ENCODE data around the gene FAM47E. TPM values are rescaled to one million over a fixed set of nuclear protein-coding genes. Genes with fewer than 3 reads are reported as not detected.

FAM47E gene
- total RNA-seq, 2 experiments from 2014 or later, result 0.34 to 0.74 TPM

- H3K4me1 ChIP-seq (ENCODE audit: insufficient read depth, low read length), result peaks cover 5% of the 10 kb centered on the region
- CTCF ChIA-PET, result no interaction called here
- no peak overlapping the region for H3K4me3 ChIP-seq (ENCODE audit: low read length)
- H3K36me3 ChIP-seq (ENCODE audit: insufficient read depth, low read length), result no peaks in the 10 kb centered on the region
- intact Hi-C loops (cut with DNase I, micrococcal nuclease), result no loop called here
- DNase-seq, result no peak
- Mint-ChIP-seq H3K9me3 (peaks cover 9% of the 10 kb centered on the region), H3K27ac (no peak overlapping the region), H3K4me3 (no peak overlapping the region), H3K27me3 (peaks cover 35% of the 10 kb centered on the region), H3K36me3 (ENCODE audit: low read depth) (no peaks in the 10 kb centered on the region), H3K4me1 (ENCODE audit: low read depth) (peaks cover 4% of the 10 kb centered on the region)
- no peak for TF ChIP-seq CTCF (IDR thresholded peaks at IDR 0.05)
- no peak overlapping the region for H3K27ac ChIP-seq (ENCODE audit: low read depth in 1 of 2, low read length in 2 of 2)
- H3K27me3 ChIP-seq (ENCODE audit: control insufficient read depth in 1 of 2, insufficient read depth in 2 of 2, low read length in 2 of 2), result no peaks in the 10 kb centered on the region
- POLR2A ChIA-PET, result interaction anchor here (0.7 kb wide), 1 partner anchor 188 kb away, joined by 3 read pairs; no protein-coding TSS in a partner anchor
- ATAC-seq (ENCODE audit: poor library complexity), result no peak
- H3K9me3 ChIP-seq (ENCODE audit: control insufficient read depth in 1 of 2, insufficient read depth in 1 of 2, low read length in 2 of 2), result peaks cover 5 to 6% of the 10 kb centered on the region in 2 experiments
Observed at GRCh38 chr4:76312457-76312856, 60.9 kb downstream of the FAM47E start.

GRCh38 chr4:76313547-76313946, 62.0 kb downstream of the FAM47E start:
- no peaks in the 10 kb centered on the region for H3K36me3 ChIP-seq (ENCODE audit: insufficient read depth, low read length)
- ATAC-seq (ENCODE audit: poor library complexity) (no peak), DNase-seq (no peak)
- Mint-ChIP-seq H3K36me3 (ENCODE audit: low read depth) (no peaks in the 10 kb centered on the region), H3K27ac (no peak overlapping the region), H3K9me3 (peaks cover 17% of the 10 kb centered on the region), H3K27me3 (peaks cover 38% of the 10 kb centered on the region), H3K4me3 (no peak overlapping the region), H3K4me1 (ENCODE audit: low read depth) (peaks cover 2% of the 10 kb centered on the region)
- ChIA-PET CTCF (no interaction called here), POLR2A (no interaction called here)
- TF ChIP-seq CTCF (IDR thresholded peaks at IDR 0.05), result no peak
- H3K27ac ChIP-seq (ENCODE audit: low read depth in 1 of 2, low read length in 2 of 2), result no peak overlapping the region
- H3K4me1 ChIP-seq (ENCODE audit: insufficient read depth, low read length), result no peaks in the 10 kb centered on the region
- intact Hi-C loops (cut with DNase I, micrococcal nuclease), result no loop called here
- H3K4me3 ChIP-seq (ENCODE audit: low read length), result no peak overlapping the region
- H3K9me3 ChIP-seq (ENCODE audit: control insufficient read depth in 1 of 2, insufficient read depth in 1 of 2, low read length in 2 of 2), result peaks cover 5 to 6% of the 10 kb centered on the region in 2 experiments
- no peaks in the 10 kb centered on the region for H3K27me3 ChIP-seq (ENCODE audit: control insufficient read depth in 1 of 2, insufficient read depth in 2 of 2, low read length in 2 of 2)

- ChIA-PET POLR2A (no interaction called here), CTCF (no interaction called here)
- DNase-seq (no peak), ATAC-seq (ENCODE audit: poor library complexity) (no peak)
- H3K9me3 ChIP-seq (ENCODE audit: control insufficient read depth in 1 of 2, insufficient read depth in 1 of 2, low read length in 2 of 2), result peaks cover 5 to 10% of the 10 kb centered on the region in 2 experiments
- no peak overlapping the region for H3K4me3 ChIP-seq (ENCODE audit: low read length)
- Mint-ChIP-seq H3K4me1 (ENCODE audit: low read depth) (no peaks in the 10 kb centered on the region), H3K27me3 (peaks cover 28% of the 10 kb centered on the region), H3K36me3 (ENCODE audit: low read depth) (no peaks in the 10 kb centered on the region), H3K27ac (no peak overlapping the region), H3K4me3 (no peak overlapping the region), H3K9me3 (peaks cover 25% of the 10 kb centered on the region)
- no peak for TF ChIP-seq CTCF (IDR thresholded peaks at IDR 0.05)
- intact Hi-C loops (cut with DNase I, micrococcal nuclease), result no loop called here
- no peaks in the 10 kb centered on the region for H3K27me3 ChIP-seq (ENCODE audit: control insufficient read depth in 1 of 2, insufficient read depth in 2 of 2, low read length in 2 of 2)
- H3K36me3 ChIP-seq (ENCODE audit: insufficient read depth, low read length), result no peaks in the 10 kb centered on the region
- no peak overlapping the region for H3K27ac ChIP-seq (ENCODE audit: low read depth in 1 of 2, low read length in 2 of 2)
- H3K4me1 ChIP-seq (ENCODE audit: insufficient read depth, low read length), result no peaks in the 10 kb centered on the region
Observed at GRCh38 chr4:76315267-76315918, 63.9 kb downstream of the FAM47E start.

Data from CD4-positive, alpha-beta T cell (primary cell).